GM19452 (cell line): ENCODE results near the gene SPR.
"Not testable (repeated sequence)": the region's sequence is repeated elsewhere in the genome, so short reads cannot be mapped to it uniquely, and the experiment has no call there.

Source experiments
- ATAC-seq: cut with Tn5 transposase; IDR thresholded peaks from one replicate; pipeline ENCODE4 v1.9.1; 2021; ENCODE audit not compliant: unreplicated experiment

Gene SPR

DNA sequence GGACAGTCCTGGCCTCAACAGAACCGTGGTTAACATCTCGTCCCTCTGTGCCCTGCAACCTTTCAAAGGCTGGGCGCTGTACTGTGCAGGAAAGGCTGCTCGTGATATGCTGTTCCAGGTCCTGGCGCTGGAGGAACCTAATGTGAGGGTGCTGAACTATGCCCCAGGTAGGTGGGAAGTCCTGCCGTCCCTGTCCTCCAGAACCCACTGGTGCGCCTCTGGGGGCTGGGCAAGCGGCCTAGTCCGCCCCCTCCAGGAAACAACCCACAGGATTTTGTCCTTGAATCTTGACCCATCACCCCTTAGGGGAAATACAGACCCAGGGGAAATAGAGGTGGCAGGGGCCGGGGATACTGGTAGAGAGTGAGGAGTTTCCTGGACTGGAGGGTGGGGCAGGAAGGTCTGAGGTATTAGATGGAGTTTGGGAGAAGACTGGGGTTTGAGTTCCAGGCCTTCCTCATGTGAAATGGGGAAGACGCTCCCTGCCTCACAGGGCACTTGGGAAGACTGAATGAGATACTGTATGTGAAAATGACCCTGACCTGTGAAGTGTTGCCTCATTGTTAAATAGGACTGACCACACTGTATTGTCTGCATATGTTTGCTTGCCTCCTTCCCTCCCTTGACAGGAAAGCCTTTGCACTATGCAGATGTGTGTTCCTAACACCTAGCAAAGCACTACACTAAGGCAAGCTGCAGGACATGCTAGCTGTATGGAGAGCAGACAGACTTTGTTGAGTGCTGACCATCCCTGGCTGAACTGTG is 1.4 kb downstream of the SPR start:
- ATAC-seq: no peak

GRCh38 chr2:72889991-72890390 is 2.8 kb downstream of the SPR start:
- no peak for ATAC-seq

GRCh38 chr2:72891091-72891818 is 4.0 kb downstream of the SPR start:
- no peak for ATAC-seq

DNA sequence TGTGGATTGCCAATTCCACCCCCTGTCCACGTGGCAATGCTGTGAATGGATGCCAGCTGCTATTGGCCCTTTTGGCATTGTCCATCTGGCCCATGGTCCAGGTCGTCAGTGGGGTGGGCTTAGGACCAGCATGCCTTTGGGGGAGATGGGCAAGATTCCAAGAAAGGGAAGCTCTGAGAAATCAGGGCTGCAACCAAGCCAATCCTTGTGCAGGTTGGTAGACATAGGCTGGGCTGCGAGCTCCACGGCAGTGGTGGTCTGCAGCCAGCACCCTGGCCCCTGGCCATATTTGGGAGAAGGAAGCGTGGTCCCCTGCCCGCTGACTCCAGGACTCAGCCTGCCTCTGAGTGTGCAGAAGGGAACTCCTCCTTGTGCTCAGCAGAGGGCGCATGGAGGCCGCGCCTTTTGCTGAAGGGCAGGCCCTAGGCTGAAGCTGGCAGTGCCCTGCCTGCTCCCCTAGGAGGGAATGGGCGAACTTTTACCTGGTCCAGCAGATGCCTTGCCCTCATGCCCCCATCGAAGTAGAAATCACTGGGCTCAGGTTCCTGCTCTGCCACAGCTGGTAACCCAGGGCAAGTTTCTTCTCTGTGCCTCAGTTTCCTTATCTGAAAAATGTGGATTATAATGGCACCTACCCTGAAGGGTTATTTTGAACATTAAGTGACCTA is 5.4 kb downstream of the SPR start:
- peak; percentile 67 for ATAC-seq

DNA sequence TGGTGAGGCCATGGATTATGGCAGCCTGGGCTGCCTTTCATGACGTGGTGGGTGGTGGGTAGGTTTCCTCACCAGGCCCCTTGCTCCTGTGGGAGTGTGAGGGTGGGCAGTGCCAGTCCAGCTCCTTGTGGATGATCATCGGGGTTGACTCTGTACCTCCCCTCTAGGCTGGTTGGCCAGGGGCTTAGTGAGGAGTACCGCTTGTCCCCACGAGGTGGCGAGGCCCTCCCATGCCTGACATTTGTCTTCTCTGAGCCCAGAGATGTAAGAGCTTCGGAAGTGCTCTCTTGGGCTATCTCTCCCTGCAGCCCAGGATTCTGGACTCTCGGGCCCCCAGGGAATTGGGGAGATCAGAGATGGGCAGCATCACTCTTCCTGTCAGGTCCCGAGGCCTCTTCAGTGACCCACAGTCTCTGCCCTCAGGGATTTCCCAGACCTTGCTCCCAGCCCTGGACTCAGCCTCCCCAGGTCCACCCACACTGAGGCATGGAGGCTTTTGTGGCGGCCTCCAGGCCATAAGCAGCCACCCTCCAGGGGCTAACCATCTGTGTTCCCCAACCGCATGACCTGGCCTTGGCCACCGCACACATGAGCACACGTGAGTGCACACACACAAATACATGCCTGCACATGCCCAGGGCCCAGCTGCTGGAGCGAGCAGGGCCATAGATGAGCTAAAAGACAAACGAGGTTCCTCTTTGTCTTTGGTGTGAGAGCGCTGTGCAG is 6.5 kb downstream of the SPR start:
- peak; percentile 59 for ATAC-seq

DNA sequence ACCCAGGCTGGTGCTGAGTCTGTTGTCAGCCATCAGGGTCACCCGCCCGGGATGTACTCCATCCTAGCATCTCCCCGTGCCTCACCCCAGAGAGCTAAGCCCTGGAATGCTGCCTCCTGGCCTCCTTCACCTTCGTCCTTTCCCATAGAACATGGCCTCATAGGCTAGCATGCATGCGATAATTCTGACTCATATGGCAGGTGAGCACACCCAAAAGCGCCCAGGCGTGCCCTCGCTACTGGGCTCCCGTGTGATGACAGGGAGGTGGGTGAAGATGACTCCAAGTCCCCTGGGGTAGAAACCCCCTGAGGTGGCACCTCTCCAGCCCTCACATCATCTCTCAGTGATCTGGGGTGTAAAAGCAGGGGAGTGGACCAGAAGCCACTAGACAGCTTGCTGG is 7.3 kb downstream of the SPR start:
- no peak for ATAC-seq

DNA sequence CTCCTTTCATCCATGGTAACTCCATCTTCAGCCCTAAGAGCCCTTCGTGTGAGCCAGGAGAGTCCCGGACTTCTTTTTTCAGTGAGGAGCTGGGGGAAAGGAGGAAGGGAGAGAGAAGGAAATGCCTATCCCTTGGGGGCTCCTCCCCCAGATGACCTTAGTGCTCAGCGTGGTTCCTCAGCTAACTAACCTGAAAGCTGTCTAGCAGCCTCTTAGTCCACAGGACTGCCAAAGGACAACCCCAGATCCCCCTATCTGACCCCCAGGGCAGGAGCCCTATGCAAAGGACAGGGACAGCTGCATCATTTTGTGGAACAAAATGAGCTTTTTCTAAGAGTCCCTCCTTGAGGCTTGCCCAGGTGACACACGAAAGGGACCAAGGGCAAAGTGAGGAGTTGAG is 7.9 kb downstream of the SPR start:
- ATAC-seq: no peak

DNA sequence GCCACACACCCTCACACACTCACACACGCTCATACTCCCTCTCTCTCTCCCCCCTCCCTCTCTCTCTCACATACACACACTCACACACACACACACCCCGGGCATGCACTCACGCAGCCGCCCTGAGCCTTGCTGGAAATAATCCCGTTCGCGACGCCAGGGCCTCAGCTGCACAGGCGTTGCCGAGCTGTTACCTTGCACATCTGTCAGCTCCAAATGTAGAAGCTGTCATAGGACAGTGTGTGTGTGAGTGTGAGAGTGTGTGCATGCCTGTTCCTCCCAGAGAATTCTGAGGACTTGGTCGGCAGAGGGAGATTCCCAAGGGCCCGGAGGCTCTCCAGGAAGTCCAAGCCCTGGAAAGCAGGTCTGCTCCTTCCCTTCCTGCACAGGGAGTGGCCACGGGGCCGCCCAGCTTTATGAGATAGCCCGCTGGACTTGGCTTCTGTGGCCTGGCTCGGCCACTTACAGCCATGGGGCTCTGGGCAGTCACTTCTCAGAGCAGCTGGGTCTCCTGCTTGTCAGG is 8.6 kb downstream of the SPR start:
- ATAC-seq: no peak

- no peak for ATAC-seq
These were observed 9.2 kb downstream of the SPR start for GRCh38 chr2:72896446-72896845.

DNA sequence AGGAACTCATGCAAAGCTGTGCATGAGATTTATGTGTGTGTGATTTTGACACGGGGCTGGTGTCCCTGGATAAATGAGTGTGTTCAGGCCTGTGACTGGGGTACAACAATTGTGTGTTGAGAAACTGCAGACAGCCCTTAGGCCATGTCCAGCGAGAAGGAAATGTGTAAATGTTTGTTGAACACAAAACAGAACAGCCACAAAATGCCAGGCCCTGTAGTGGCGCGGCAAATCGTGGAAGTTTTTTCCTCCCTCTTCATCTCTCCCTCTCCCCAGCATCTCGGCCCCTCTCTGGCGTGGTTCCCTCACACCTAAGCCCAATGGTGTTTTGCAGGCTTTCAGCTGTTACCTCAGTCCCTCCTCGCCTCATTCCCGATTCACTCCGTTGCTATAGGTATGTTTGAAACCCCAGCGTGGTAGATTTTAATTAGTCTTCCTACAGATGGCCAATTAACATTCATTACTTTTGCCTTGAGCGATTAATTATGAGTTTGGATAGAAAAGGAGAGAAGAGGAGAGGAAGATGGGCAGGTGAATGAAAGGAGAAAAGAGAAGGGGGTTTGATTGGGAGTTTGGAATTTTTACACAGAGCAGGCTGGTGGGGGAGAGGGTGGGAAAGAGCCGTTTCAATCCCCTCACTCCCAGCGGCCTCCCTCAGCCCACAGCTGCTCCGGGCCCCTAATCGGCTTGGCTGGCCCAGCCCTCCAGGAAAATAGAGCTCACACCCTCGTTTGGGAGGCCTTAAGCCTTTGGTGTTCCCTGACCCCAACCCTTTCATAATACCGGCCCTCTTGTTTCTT is 10.8 kb downstream of the SPR start:
- no peak for ATAC-seq

GRCh38 chr2:72898585-72898906 is 11.3 kb downstream of the SPR start:
- no peak for ATAC-seq

GRCh38 chr2:72900191-72900825 is 13.1 kb downstream of the SPR start:
- no peak for ATAC-seq

GRCh38 chr2:72901426-72901825 is 14.2 kb downstream of the SPR start:
- ATAC-seq: no peak

GRCh38 chr2:72907369-72907768 is 20.2 kb downstream of the SPR start:
- ATAC-seq: not testable (repeated sequence)

DNA sequence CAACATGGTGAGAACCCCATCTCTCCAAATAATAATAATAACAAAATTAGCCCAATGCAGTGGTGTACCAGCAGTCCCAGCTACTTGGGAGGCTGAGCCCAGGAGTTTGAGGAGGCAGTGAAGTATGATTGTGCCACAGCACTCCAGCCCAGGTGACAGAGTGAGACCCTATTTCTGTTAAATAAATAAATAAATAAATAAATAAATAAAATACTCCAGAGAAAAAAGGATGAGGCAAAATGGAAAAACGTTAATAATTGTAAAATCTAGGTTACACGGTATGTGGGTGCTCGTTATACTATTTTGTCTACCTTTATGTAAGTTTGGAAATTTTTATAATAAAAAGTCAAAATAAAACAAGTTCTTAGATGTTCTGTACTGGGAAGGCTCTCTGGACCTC is 21.5 kb downstream of the SPR start:
- ATAC-seq: no peak

- no peak for ATAC-seq
These were observed 24.0 kb downstream of the SPR start for GRCh38 chr2:72911256-72911655.

DNA sequence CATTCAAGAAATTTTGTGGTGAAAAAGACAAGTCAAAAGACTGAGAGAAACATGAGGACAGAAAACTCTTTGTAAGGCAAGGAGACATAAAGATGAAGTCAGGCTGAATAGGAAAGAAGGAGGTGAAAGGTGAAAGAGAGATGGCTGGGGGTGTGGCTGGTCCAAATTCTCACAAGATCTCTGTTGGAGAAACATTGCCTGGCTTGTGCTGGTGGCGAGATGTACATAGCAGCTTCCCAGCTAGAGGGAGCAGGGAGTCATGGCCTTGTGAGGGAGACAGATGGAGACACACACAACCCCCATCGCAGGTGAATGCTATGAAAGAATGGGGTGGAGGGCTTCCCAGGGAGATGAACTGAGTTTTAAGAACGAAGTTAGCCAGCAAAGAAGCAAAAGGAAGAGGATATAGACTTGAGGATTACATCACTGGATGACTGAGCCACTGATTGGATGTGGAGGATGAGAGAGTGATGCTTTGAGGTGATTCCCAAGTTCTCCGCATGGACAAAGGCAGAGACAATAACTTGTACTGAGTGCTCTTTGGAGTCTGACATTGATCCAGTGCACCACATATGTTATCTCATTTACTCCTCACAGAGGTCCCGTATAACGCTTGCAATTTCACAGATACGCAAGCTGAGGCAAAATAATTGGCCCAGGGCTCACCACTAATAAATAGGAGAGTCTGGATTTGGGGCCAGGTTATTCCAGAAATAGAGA is 26.4 kb downstream of the SPR start:
- no peak for ATAC-seq

GRCh38 chr2:72914206-72914559 is 27.0 kb downstream of the SPR start:
- no peak for ATAC-seq

DNA sequence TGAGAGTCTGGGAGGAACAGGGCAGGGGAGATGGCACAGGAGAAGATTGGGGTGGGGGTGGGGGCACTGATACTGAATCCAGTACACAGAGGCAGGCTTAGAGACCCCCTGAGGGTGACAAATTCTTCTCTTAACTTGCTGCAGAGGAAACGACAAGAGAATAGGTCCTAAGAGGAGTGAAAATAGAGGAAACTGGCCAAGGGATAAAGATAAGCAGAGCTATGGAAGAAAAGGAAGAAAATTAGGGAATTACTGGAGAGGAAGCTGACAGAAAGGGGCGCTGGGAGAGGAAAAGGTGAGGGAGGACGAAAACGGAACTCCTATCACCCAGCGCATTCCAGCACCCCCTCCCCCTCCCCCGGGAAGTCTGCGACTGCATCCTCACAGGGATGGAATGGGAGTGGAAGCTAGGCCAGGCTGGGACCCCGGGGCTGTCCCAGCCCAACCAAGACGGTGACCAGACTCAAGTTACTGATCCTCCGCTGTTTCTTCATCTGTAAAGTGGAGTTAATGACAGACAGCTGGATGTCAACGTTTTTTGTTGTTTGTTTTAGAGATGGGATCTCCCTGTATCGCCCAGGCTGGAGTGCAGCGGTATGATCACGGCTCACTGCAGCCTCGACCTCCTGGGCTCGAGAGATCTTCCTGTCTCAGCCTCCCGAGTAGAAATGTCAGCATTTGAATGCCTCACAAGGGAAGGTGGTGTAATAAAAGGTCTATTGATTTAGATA is 27.5 kb downstream of the SPR start:
- ATAC-seq: no peak
